ENCODE results near the gene RPS21.
A peak's percentile ranks its signal among the peaks of the same experiment; 100 is the strongest.

RPS21 gene

GRCh38 chr20:62354031-62354808 is 32.7 kb upstream of the RPS21 start:
- DNase-seq (ENCODE audit: low read depth): no peak

DNA sequence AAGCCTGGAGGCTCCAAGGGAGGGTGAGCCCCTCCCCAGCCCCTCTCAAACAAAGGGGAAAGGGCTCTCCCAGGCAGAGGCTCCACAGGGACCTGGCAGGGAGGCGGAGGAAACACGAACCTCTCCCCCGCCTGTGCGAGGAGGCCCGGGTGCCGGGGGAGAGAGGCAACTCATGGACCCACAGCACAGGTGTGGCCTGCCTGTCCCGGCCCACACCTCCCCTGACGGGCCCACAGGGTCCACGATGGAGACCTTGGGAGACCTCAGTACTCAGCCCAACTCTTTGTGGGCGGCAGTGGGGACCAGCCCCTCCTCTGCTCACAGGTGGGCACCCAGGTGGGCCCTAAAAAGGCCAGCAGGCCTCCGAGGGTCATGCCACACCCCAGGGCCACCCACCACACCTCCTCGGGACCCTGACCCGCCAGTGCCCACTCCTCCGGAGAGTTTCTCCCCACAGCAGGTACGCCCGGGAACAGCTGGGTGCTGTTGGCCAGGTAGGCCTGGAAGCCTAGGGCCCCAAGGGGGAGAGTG is 32.0 kb upstream of the RPS21 start:
- no peak for DNase-seq (ENCODE audit: low read depth)

DNA sequence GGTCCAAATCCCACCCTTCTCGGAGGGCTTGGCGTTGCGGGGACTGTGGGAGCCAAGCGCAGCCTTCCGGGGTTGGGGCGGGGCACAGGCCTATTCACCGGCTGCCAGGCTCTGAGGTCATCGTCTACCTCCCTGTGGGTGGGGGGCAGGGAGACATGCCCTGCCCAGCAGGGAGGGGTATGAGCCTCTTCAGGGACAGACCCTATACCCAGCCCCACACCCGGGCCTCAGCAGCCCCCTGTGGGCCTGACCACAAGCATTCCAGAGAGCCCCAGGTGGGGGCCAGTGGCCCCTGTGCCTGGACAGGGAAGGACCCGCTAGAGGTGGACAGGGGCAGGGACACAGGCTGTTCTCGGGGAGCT is 31.4 kb upstream of the RPS21 start:
- DNase-seq (ENCODE audit: low read depth): peak; percentile 70

DNA sequence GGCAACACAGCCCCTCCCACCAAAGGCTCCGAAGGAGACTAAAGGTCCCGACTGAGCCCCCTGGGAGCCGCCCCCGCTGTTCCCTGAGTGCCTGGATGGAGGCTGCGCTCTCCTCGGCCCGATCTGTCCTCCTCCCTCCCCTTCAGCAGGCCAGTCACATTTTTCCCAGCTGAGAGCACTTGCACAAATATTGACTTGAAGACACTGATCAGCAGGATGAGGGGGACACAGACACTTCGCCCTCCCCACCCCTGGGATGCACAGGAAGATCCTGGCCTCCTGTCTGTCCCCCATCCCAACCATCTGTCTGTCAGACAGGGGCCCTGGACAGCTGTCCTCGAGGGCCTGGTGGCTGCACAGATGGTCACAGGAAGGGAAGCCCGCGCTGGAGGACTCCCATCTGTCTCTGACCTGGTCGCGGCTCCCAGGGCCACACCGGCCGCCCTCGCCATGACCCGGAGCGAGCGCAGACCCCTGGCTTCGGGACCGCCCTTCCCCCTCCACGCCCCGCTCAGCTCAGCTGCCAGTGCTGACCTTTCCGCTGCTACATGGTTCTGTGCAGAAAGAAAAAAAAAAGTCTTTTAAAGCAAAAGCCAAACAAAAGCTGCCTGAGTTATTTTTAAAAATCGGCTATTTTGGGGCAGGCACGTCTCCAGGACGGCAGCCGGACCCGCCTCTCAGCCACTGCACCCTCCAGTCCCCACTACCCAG is 30.9 kb upstream of the RPS21 start:
- DNase-seq (ENCODE audit: low read depth): no peak

DNA sequence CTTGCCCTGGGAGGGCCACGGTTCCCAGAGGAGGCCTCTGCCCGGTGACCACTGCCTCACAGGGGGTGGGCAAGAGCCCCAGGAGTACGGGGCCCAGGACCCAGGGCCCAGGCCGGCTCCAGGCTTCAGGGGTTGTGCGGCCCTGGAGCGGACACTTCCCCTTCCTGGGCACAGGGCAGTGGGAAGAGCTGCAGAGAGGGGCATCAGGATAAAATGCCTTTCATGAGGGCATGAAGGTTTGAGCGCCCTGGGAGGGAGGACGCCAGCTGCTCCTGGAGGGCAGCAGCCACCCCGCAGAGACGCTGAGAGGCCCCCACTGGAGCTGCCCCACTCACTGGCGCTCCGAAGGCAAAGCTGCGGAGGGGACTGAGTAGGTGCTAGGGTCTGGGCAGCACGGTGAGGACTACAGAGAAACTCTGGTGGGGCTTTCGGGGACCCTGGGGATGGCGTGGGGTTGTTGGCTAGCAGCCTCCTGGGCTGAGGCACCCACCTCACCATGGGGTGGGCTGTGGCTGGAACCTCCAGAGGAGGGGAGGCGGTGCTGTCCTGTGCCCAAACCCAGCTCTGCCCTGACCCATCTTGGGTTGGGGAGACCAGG is 30.2 kb upstream of the RPS21 start:
- no peak for DNase-seq (ENCODE audit: low read depth)

DNA sequence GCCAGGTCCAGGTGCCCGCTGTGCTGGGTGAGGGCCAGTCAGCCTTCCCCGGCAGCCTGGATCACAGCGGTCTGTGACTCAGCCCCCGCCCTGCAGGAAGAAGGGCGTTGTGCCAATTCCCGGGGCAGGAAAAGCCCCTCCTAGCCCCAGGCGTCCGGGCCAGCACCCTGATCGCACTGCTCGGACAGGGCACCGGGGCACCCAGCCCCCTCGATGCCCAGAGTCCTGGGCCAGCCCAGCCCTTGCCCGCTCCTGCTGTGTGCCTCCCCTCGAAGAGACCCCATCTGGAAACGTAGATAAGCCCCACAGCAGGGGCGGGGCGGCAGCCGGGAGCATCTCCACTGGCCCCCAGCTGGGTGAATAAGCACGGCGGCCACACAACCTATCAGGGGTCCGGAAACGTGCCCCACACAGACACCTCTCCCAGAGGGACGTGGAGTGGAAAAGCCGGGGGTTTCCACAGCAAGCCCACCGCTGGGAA is 29.7 kb upstream of the RPS21 start:
- peak; percentile 95 for DNase-seq (ENCODE audit: low read depth)

DNA sequence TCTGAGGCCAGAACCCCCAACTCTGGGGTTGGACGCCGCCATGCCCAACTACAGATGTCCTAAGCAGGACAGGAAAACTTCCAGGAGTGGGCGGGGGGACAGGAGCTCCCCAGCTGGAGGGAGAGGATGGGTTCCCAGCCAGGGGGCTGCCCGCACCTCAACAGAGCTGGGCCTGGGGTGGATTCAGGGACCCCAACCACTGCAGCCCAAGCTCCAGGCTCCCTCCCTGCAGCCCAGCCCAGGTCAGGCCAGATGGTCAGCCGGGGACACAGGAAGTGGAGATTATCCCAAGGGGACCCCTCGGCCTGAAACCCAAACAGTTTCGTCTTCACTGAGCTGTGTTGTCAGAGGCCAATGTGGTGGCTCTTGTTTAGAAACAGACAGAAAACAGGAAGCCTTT is 29.2 kb upstream of the RPS21 start:
- DNase-seq (ENCODE audit: low read depth): no peak

- DNase-seq (ENCODE audit: low read depth): no peak
These were observed 28.5 kb upstream of the RPS21 start for GRCh38 chr20:62358171-62359042.

- no peak for DNase-seq (ENCODE audit: low read depth)
These were observed 27.8 kb upstream of the RPS21 start for GRCh38 chr20:62359043-62359490.

GRCh38 chr20:62359491-62360121 is 27.3 kb upstream of the RPS21 start:
- DNase-seq (ENCODE audit: low read depth): peak; percentile 96

DNA sequence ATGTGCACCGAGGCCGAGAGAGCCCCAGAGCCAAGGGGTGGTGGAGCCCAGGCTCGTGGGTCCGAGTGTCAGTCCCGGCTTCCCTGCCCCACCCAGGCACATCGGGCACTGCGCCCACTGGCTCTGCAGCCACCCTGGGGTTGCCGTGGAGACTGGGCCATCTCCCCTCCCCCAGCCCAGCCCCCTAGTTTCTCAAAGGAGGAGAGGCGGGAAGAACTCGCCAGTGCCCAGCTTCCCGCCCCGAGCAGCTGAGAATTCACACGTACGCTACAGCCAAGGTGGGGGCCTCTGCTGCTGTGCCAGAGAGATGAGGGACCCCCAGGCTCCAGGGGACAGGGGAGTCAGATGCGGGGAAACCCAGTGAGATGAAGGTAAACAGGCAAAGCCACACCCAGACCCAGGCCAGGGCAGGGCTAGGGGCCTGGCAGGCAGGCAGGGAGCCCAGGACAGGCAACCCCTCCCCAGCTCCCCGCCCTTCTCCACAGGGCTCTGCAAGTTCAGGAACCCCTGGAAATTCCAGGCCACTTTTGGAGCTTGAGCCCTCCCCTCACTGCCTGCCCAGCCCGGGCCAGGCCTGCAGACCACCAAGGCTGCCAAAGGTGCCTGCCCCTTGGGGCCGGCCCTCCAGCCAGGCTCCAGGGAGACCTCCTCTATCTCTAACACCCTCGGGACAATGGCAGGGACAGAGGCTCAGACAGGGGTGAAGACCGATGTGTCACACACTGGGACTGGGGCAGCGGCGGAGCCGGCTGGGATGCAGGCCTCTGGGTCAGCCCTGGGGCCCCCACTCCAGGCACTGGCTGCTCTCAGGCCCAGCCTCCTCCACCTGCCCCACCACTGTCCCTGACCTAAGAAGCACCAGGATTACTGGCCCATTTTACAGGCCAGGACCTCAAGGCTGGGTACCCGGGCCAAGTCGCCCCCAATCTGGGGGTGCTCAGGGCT is 25.8 kb upstream of the RPS21 start:
- DNase-seq (ENCODE audit: low read depth): no peak

DNA sequence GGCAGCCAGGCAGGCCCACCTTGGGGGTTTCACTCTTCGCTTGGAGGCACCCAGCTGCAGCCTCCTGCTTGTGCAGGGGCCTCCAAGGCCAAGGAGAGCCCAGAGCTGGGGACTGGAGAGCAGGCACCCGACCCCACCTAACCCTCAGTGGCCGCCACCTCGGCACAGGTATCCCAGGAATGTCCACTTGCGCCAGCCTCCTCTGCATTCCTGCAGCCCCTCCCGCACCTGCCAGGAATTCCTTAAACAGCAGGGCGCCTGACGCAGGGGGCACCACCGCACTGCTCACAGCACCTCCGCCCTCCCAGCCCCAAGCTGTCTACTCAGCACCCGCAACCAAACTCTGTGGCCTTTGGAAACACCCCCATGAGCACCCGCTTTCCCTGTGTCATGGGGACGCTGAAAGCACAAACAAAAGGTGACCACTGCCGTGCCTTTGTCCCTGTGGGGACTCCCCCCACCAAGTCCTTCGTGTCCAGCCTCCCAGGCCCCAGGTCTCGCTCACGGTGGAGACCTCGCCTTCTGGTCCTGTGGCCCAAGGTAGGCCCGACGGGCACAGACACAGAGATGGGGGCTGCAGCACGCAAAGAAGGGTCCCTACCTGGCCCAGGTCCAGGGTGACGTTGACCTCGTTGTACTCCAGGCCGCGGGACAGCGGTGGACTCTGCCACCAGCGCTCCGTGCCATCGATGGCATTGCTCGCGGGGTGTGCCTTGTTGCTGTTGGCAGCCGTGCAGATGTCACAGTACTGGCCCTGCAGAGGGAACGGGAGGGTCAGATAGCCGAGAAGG is 24.9 kb upstream of the RPS21 start:
- no peak for DNase-seq (ENCODE audit: low read depth)

DNA sequence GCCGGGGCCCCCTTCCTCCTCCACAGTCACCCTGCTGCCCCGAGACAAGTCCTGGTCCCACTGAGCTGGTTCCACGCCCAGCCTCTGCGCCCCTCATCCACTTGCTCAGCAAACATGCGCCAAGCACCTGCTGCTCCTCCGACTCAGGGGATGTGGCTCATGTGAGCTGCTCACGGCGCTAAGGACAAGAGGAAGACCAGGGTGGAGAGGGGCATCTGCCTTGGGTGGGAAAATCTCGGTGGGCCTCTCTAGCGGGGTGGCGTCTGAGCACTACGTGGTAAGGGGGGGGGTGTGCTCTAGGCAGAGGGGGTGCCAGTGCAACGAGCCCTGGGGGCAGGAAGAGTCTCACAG is 24.3 kb upstream of the RPS21 start:
- no peak for DNase-seq (ENCODE audit: low read depth)

DNA sequence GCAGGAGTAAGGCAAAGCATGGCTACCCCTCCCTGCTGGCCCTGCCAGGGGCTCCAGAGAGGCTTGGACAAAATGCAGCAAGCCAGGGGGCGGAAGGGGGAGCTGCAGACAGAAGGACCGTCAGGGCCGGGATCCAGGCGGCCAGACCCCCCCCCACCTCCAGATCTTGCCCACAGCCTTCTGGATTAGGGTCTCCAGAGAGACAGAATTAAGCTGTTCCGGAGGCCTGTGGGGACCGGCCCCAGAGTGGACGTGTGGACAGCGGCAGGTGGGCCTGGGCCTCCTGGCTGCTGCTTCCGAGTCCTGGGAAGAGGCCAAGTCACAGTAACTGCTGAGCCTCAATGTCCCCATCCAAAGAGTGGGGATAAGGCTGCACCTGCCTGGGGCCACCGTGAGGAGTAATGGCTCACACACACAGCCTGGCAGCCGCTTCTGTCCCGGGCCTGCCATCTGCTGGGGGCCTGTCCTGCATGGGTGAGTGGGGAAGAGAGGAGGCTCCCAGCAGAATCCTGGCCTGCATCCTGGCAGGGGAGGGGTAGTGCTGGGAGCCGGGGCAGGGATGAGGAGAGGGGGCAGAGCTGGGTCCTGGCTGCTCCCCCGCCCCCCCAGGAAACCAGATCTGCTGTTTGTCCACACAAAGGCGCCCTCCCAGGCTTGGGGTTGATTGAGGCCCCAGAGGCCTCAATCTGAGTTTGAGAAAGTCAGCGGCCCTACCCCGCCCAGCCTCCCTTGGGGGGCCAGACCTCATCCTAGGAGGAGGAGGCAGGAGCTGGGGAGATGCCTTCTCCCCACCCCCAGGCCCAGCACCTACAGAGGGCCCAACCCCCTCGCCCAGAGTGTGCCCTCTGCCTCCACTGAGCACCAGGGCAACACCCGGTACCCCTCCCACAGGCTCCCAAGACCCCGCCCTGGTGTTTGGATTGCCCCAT is 23.6 kb upstream of the RPS21 start:
- DNase-seq (ENCODE audit: low read depth): peak; percentile 8

GRCh38 chr20:62363920-62364851 is 22.7 kb upstream of the RPS21 start:
- DNase-seq (ENCODE audit: low read depth): no peak

GRCh38 chr20:62364911-62365736 is 21.8 kb upstream of the RPS21 start:
- no peak for DNase-seq (ENCODE audit: low read depth)
